Measurements from ENCODE around the gene RAB3IL1.

The RAB3IL1 gene

GRCh38 chr11:61910187-61911127 lies 6.9 kb downstream of the RAB3IL1 start:
- Histone ChIP-seq H3K27me3 (ENCODE audit: insufficient read depth, low read length) (peaks cover 14% of the 10 kb centered on the region), H3K4me3 (ENCODE audit: low read length) (no peak overlapping the region), H2AFZ (ENCODE audit: low read depth, low read length) (no peak overlapping the region), H3K36me3 (ENCODE audit: insufficient read depth, low read length) (no peaks in the 10 kb centered on the region), H3K9me3 (ENCODE audit: low read length) (no peaks in the 10 kb centered on the region), H3K4me1 (ENCODE audit: insufficient read depth, low read length) (no peaks in the 10 kb centered on the region)

- Histone ChIP-seq H3K36me3 (ENCODE audit: insufficient read depth, low read length) (no peaks in the 10 kb centered on the region), H2AFZ (ENCODE audit: low read depth, low read length) (no peak overlapping the region), H3K9me3 (ENCODE audit: low read length) (no peaks in the 10 kb centered on the region), H3K4me1 (ENCODE audit: insufficient read depth, low read length) (peaks cover 5% of the 10 kb centered on the region), H3K27me3 (ENCODE audit: insufficient read depth, low read length) (peaks cover 5% of the 10 kb centered on the region), H3K4me3 (ENCODE audit: low read length) (no peak overlapping the region)
Observed at GRCh38 chr11:61908730-61909316, 8.5 kb downstream of the RAB3IL1 start.

- Histone ChIP-seq H3K36me3 (ENCODE audit: insufficient read depth, low read length) (no peaks in the 10 kb centered on the region), H3K4me3 (ENCODE audit: low read length) (no peak overlapping the region), H3K27me3 (ENCODE audit: insufficient read depth, low read length) (peaks cover 4% of the 10 kb centered on the region), H3K9me3 (ENCODE audit: low read length) (no peaks in the 10 kb centered on the region), H3K4me1 (ENCODE audit: insufficient read depth, low read length) (peaks cover 5% of the 10 kb centered on the region), H2AFZ (ENCODE audit: low read depth, low read length) (no peak overlapping the region)
Observed at GRCh38 chr11:61907871-61908729, 9.3 kb downstream of the RAB3IL1 start.

- H3K4me1 ChIP-seq (ENCODE audit: insufficient read depth, low read length): peaks cover 5% of the 10 kb centered on the region
- peaks cover 4% of the 10 kb centered on the region for H3K27me3 ChIP-seq (ENCODE audit: insufficient read depth, low read length)
- no peaks in the 10 kb centered on the region for H3K9me3 ChIP-seq (ENCODE audit: low read length)
- H3K36me3 ChIP-seq (ENCODE audit: insufficient read depth, low read length): no peaks in the 10 kb centered on the region
- no peak overlapping the region for H2AFZ ChIP-seq (ENCODE audit: low read depth, low read length)
- H3K4me3 ChIP-seq (ENCODE audit: low read length): no peak overlapping the region
Observed at GRCh38 chr11:61907282-61907681, 10.1 kb downstream of the RAB3IL1 start.

- Histone ChIP-seq H2AFZ (ENCODE audit: low read depth, low read length) (no peak overlapping the region), H3K4me3 (ENCODE audit: low read length) (no peak overlapping the region), H3K27me3 (ENCODE audit: insufficient read depth, low read length) (peaks cover 4% of the 10 kb centered on the region), H3K36me3 (ENCODE audit: insufficient read depth, low read length) (no peaks in the 10 kb centered on the region), H3K4me1 (ENCODE audit: insufficient read depth, low read length) (peaks cover 5% of the 10 kb centered on the region), H3K9me3 (ENCODE audit: low read length) (no peaks in the 10 kb centered on the region)
Observed at GRCh38 chr11:61906522-61906909, 10.8 kb downstream of the RAB3IL1 start.

- no peak overlapping the region for H3K4me3 ChIP-seq (ENCODE audit: low read length)
- H3K9me3 ChIP-seq (ENCODE audit: low read length): no peaks in the 10 kb centered on the region
- peaks cover 4% of the 10 kb centered on the region for H3K27me3 ChIP-seq (ENCODE audit: insufficient read depth, low read length)
- no peaks in the 10 kb centered on the region for H3K36me3 ChIP-seq (ENCODE audit: insufficient read depth, low read length)
- no peak overlapping the region for H2AFZ ChIP-seq (ENCODE audit: low read depth, low read length)
- H3K4me1 ChIP-seq (ENCODE audit: insufficient read depth, low read length): peaks cover 5% of the 10 kb centered on the region
Observed at GRCh38 chr11:61905801-61906521, 11.4 kb downstream of the RAB3IL1 start.

- no peak overlapping the region for H3K4me3 ChIP-seq (ENCODE audit: low read length)
- peaks cover 5% of the 10 kb centered on the region for H3K4me1 ChIP-seq (ENCODE audit: insufficient read depth, low read length)
- no peak overlapping the region for H2AFZ ChIP-seq (ENCODE audit: low read depth, low read length)
- no peaks in the 10 kb centered on the region for H3K36me3 ChIP-seq (ENCODE audit: insufficient read depth, low read length)
- H3K9me3 ChIP-seq (ENCODE audit: low read length): no peaks in the 10 kb centered on the region
- peaks cover 4% of the 10 kb centered on the region for H3K27me3 ChIP-seq (ENCODE audit: insufficient read depth, low read length)
Observed at GRCh38 chr11:61905067-61905696, 12.2 kb downstream of the RAB3IL1 start.

GRCh38 chr11:61904539-61905048 lies 12.8 kb downstream of the RAB3IL1 start:
- no peaks in the 10 kb centered on the region for H3K36me3 ChIP-seq (ENCODE audit: insufficient read depth, low read length)
- H3K27me3 ChIP-seq (ENCODE audit: insufficient read depth, low read length): peaks cover 4% of the 10 kb centered on the region
- peaks cover 5% of the 10 kb centered on the region for H3K4me1 ChIP-seq (ENCODE audit: insufficient read depth, low read length)
- no peak overlapping the region for H3K4me3 ChIP-seq (ENCODE audit: low read length)
- no peaks in the 10 kb centered on the region for H3K9me3 ChIP-seq (ENCODE audit: low read length)
- peak overlapping the region; percentile 20 for H2AFZ ChIP-seq (ENCODE audit: low read depth, low read length)

GRCh38 chr11:61903845-61904244 lies 13.5 kb downstream of the RAB3IL1 start:
- H3K4me3 ChIP-seq (ENCODE audit: low read length): no peak overlapping the region
- H2AFZ ChIP-seq (ENCODE audit: low read depth, low read length): no peak overlapping the region
- no peaks in the 10 kb centered on the region for H3K9me3 ChIP-seq (ENCODE audit: low read length)
- H3K4me1 ChIP-seq (ENCODE audit: insufficient read depth, low read length): peaks cover 5% of the 10 kb centered on the region
- H3K27me3 ChIP-seq (ENCODE audit: insufficient read depth, low read length): peaks cover 4% of the 10 kb centered on the region
- no peaks in the 10 kb centered on the region for H3K36me3 ChIP-seq (ENCODE audit: insufficient read depth, low read length)

- Histone ChIP-seq H3K4me1 (ENCODE audit: insufficient read depth, low read length) (peaks cover 5% of the 10 kb centered on the region), H3K4me3 (ENCODE audit: low read length) (no peak overlapping the region), H3K9me3 (ENCODE audit: low read length) (no peaks in the 10 kb centered on the region), H3K27me3 (ENCODE audit: insufficient read depth, low read length) (no peaks in the 10 kb centered on the region), H2AFZ (ENCODE audit: low read depth, low read length) (no peak overlapping the region), H3K36me3 (ENCODE audit: insufficient read depth, low read length) (no peaks in the 10 kb centered on the region)
Observed at GRCh38 chr11:61902313-61902712, 15.1 kb downstream of the RAB3IL1 start.

GRCh38 chr11:61901397-61901796 lies 16.0 kb downstream of the RAB3IL1 start:
- Histone ChIP-seq H3K4me1 (ENCODE audit: insufficient read depth, low read length) (peaks cover 5% of the 10 kb centered on the region), H3K9me3 (ENCODE audit: low read length) (no peaks in the 10 kb centered on the region)

GRCh38 chr11:61900251-61900650 lies 17.1 kb downstream of the RAB3IL1 start:
- Histone ChIP-seq H2AFZ (ENCODE audit: low read depth, low read length) (no peak overlapping the region), H3K4me3 (ENCODE audit: low read length) (no peak overlapping the region), H3K4me1 (ENCODE audit: insufficient read depth, low read length) (peaks cover 5% of the 10 kb centered on the region)

More at GRCh38 chr11:61901397-61901796, 16.0 kb downstream of the RAB3IL1 start:
- H2AFZ ChIP-seq (ENCODE audit: low read depth, low read length): no peak overlapping the region
- no peaks in the 10 kb centered on the region for H3K36me3 ChIP-seq (ENCODE audit: insufficient read depth, low read length)
- no peak overlapping the region for H3K4me3 ChIP-seq (ENCODE audit: low read length)
- H3K27me3 ChIP-seq (ENCODE audit: insufficient read depth, low read length): no peaks in the 10 kb centered on the region

More at GRCh38 chr11:61900251-61900650, 17.1 kb downstream of the RAB3IL1 start:
- Histone ChIP-seq H3K27me3 (ENCODE audit: insufficient read depth, low read length) (peaks cover 7% of the 10 kb centered on the region), H3K36me3 (ENCODE audit: insufficient read depth, low read length) (no peaks in the 10 kb centered on the region), H3K9me3 (ENCODE audit: low read length) (no peaks in the 10 kb centered on the region)

All from neuron (in vitro differentiated cells).